ENCODE data around the gene TDO2.
"Not testable (repeated sequence)": the region's sequence is repeated elsewhere in the genome, so short reads cannot be mapped to it uniquely, and the experiment has no call there.

Gene TDO2

DNA sequence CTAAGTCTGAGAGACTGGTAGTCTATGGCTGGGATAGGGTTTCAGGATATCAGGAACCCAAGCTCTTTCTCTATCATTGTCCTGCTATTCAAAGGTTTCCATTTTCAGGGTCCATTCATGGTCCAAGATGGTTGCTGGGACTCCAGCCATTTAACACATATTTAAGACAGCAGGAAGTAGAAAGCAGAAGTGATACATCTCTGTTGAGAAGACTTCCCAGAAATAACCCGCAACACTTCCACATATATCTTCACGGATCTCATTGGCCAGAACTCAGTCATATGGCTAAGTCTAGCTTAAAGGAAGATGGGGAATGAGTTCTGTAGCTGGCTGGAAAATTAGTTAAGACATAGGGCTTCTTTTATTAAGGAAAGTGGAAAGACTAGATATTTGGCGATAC is 26.3 kb downstream of the TDO2 start:
- Histone ChIP-seq H3K4me3 (ENCODE audit: severe bottlenecking) (no peak overlapping the region), H3K27me3 (ENCODE audit: insufficient read depth, poor library complexity, severe bottlenecking) (no peaks in the 10 kb centered on the region), H3K36me3 (ENCODE audit: low read depth) (no peaks in the 10 kb centered on the region), H3K27ac (ENCODE audit: poor library complexity, severe bottlenecking) (no peak overlapping the region), H3K4me1 (ENCODE audit: insufficient read depth, poor library complexity, severe bottlenecking) (no peaks in the 10 kb centered on the region), H3K9me3 (ENCODE audit: severe bottlenecking) (no peaks in the 10 kb centered on the region)
- no peak for DNase-seq (ENCODE audit: low spot score)
- ATAC-seq (ENCODE audit: low read depth): no peak
- TF ChIP-seq, protein P1, sequence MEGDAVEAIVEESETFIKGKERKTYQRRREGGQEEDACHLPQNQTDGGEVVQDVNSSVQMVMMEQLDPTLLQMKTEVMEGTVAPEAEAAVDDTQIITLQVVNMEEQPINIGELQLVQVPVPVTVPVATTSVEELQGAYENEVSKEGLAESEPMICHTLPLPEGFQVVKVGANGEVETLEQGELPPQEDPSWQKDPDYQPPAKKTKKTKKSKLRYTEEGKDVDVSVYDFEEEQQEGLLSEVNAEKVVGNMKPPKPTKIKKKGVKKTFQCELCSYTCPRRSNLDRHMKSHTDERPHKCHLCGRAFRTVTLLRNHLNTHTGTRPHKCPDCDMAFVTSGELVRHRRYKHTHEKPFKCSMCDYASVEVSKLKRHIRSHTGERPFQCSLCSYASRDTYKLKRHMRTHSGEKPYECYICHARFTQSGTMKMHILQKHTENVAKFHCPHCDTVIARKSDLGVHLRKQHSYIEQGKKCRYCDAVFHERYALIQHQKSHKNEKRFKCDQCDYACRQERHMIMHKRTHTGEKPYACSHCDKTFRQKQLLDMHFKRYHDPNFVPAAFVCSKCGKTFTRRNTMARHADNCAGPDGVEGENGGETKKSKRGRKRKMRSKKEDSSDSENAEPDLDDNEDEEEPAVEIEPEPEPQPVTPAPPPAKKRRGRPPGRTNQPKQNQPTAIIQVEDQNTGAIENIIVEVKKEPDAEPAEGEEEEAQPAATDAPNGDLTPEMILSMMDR (IDR thresholded peaks at IDR 0.05; ENCODE audit: poor library complexity, severe bottlenecking): no peak

DNA sequence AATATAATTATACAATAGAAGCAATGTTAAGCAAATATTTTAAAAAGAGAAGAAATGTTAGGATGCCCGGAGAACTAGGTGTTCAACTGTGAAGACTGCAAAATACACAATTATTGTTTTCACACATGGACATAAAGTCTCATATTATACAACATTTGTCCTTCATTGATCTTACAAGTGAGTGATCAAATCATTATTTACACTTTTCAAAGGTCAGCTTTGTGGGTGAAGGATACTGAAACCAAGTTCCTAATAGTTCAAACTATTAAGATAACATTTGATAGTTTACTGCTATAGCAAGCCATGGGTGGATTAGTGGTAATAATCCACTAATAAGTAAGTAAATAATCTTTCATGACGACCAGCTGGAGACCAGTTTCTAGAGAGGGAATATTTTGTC is 26.8 kb downstream of the TDO2 start:
- DNase-seq (ENCODE audit: low spot score) (no peak), ATAC-seq (ENCODE audit: low read depth) (no peak)
- no peaks in the 10 kb centered on the region for H3K4me1 ChIP-seq (ENCODE audit: insufficient read depth, poor library complexity, severe bottlenecking)
- H3K27me3 ChIP-seq (ENCODE audit: insufficient read depth, poor library complexity, severe bottlenecking): no peaks in the 10 kb centered on the region
- no peak overlapping the region for H3K4me3 ChIP-seq (ENCODE audit: severe bottlenecking)
- TF ChIP-seq, protein P1 (IDR thresholded peaks at IDR 0.05; ENCODE audit: poor library complexity, severe bottlenecking): no peak
- no peak overlapping the region for H3K27ac ChIP-seq (ENCODE audit: poor library complexity, severe bottlenecking)
- no peaks in the 10 kb centered on the region for H3K36me3 ChIP-seq (ENCODE audit: low read depth)
- H3K9me3 ChIP-seq (ENCODE audit: severe bottlenecking): no peaks in the 10 kb centered on the region

DNA sequence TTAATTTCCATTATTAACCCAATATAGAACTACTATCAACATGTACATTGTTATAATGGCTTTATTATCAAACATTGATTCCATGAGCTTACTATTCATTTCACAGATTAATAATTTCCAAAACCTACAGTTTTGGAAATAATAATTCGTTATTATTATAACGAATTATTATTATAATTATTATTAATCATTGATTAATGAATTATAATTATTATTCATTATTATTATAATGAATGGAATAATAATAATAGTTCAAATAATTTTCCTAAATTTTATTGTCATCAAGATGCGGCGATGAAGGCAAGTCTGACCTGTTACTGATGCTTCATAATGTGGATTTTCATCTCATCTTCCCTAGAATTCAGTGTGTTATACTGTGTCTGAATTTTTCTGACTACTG is 28.1 kb downstream of the TDO2 start:
- H3K27me3 ChIP-seq (ENCODE audit: insufficient read depth, poor library complexity, severe bottlenecking): no peaks in the 10 kb centered on the region
- no peak overlapping the region for H3K4me3 ChIP-seq (ENCODE audit: severe bottlenecking)
- no peaks in the 10 kb centered on the region for H3K4me1 ChIP-seq (ENCODE audit: insufficient read depth, poor library complexity, severe bottlenecking)
- TF ChIP-seq, protein P1 (IDR thresholded peaks at IDR 0.05; ENCODE audit: poor library complexity, severe bottlenecking): no peak
- DNase-seq (ENCODE audit: low spot score): no peak
- no peak overlapping the region for H3K27ac ChIP-seq (ENCODE audit: poor library complexity, severe bottlenecking)
- ATAC-seq (ENCODE audit: low read depth): no peak
- no peaks in the 10 kb centered on the region for H3K36me3 ChIP-seq (ENCODE audit: low read depth)
- H3K9me3 ChIP-seq (ENCODE audit: severe bottlenecking): no peaks in the 10 kb centered on the region

DNA sequence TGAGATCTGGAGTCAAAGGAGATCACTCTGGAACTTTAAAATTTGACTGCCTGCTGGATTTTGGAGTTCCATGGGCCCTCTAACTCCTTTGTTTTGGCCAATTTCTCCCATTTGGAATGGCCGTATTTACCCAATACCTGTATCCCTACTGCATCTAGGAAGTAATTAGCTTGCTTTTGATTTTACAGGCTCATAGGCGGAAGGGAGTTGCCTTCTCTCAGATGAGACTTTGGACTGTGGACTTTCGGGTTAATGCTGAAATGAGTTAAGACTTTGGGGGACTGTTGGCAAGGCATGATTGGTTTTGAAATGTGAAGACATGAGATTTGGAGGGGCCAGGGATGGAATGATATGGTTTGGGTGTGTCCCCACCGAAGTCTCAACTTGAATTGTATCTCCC is 31.1 kb downstream of the TDO2 start:
- not testable (repeated sequence) for H3K9me3 ChIP-seq (ENCODE audit: severe bottlenecking); H3K27me3 ChIP-seq (ENCODE audit: insufficient read depth, poor library complexity, severe bottlenecking); H3K36me3 ChIP-seq (ENCODE audit: low read depth); ATAC-seq (ENCODE audit: low read depth); H3K4me1 ChIP-seq (ENCODE audit: insufficient read depth, poor library complexity, severe bottlenecking); H3K27ac ChIP-seq (ENCODE audit: poor library complexity, severe bottlenecking); DNase-seq (ENCODE audit: low spot score); H3K4me3 ChIP-seq (ENCODE audit: severe bottlenecking)

DNA sequence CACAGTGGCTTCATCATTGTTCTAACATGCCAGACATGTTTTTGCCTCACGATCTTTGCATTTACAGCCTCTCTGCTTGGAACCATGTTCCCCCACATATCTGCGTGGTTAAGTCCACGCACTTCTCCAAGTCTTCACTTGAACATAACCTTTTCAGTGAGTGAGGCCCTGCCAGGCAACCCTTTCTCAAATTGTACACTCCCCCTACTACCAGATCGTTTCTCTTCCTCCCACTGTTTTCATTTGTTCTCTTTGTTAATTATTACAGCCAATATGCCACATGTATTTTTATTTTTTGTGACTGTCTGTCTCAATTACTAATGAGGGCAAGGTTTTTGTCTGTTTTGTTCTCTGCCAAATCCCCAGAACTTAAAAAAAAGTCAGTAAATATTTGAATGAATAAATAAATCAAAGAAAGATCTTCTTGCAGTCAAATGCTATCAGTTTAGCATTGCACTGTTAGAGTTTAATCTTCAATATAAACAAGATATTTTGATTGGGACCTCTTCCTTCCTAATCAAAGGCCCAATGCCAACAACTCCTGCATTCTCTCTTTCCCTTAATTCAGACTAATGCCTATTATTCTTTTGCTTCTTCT is 32.0 kb downstream of the TDO2 start:
- H3K27me3 ChIP-seq (ENCODE audit: insufficient read depth, poor library complexity, severe bottlenecking): no peaks in the 10 kb centered on the region
- no peaks in the 10 kb centered on the region for H3K4me1 ChIP-seq (ENCODE audit: insufficient read depth, poor library complexity, severe bottlenecking)
- H3K4me3 ChIP-seq (ENCODE audit: severe bottlenecking): no peak overlapping the region
- H3K36me3 ChIP-seq (ENCODE audit: low read depth): no peaks in the 10 kb centered on the region
- no peak overlapping the region for H3K27ac ChIP-seq (ENCODE audit: poor library complexity, severe bottlenecking)
- ATAC-seq (ENCODE audit: low read depth): no peak
- no peak for DNase-seq (ENCODE audit: low spot score)
- no peaks in the 10 kb centered on the region for H3K9me3 ChIP-seq (ENCODE audit: severe bottlenecking)
- TF ChIP-seq, protein P1 (IDR thresholded peaks at IDR 0.05; ENCODE audit: poor library complexity, severe bottlenecking): no peak

Measured in RWPE2 (cell line).